Esophagus squamous epithelium (tissue), 4 donors: Measurements from ENCODE around the gene SPATA46.
"Not testable (repeated sequence)": the region's sequence is repeated elsewhere in the genome, so short reads cannot be mapped to it uniquely, and the experiment has no call there.

Experiments used
- POLR2A ChIP-seq, 4 donors: fragments of 450-650 bp; IDR thresholded peaks; one replicate each; pipeline ENCODE4 v1.6.1; 2017; ENCODE audit warnings: antibody characterized with exemption in 4 of 4, mild to moderate bottlenecking in 4 of 4, moderate library complexity in 3 of 4
- TF ChIP-seq, protein P1 (sequence below), 6 experiments: fragments of 450-650 bp in 4 of 6; fragments of 200-600 bp in 2 of 6; sonication (generic) in 2 of 6; IDR thresholded peaks; one replicate each; pipeline ENCODE4 v1.5.1; 2016 to 2019; ENCODE audit warnings: antibody characterized with exemption in 6 of 6, mild to moderate bottlenecking in 4 of 6, moderate library complexity in 4 of 6

GRCh38 chr1:162351874-162352273, 24.8 kb downstream of the SPATA46 start:
- TF ChIP-seq, protein P1, sequence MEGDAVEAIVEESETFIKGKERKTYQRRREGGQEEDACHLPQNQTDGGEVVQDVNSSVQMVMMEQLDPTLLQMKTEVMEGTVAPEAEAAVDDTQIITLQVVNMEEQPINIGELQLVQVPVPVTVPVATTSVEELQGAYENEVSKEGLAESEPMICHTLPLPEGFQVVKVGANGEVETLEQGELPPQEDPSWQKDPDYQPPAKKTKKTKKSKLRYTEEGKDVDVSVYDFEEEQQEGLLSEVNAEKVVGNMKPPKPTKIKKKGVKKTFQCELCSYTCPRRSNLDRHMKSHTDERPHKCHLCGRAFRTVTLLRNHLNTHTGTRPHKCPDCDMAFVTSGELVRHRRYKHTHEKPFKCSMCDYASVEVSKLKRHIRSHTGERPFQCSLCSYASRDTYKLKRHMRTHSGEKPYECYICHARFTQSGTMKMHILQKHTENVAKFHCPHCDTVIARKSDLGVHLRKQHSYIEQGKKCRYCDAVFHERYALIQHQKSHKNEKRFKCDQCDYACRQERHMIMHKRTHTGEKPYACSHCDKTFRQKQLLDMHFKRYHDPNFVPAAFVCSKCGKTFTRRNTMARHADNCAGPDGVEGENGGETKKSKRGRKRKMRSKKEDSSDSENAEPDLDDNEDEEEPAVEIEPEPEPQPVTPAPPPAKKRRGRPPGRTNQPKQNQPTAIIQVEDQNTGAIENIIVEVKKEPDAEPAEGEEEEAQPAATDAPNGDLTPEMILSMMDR (IDR thresholded peaks at IDR 0.05), result not testable (repeated sequence)
- TF ChIP-seq POLR2A (IDR thresholded peaks at IDR 0.05), result not testable (repeated sequence)
